Suprapubic skin (tissue), 4 donors: ENCODE measurements around the gene MPDU1.

Experiments
- EP300 ChIP-seq: sonication (generic); formaldehyde crosslinking; IDR thresholded peaks from one replicate; pipeline ENCODE4 v1.6.1; 2017; ENCODE audit warnings: antibody characterized with exemption
- POLR2A ChIP-seq, 2 donors: fragments of 450-650 bp; IDR thresholded peaks; one replicate each; pipeline ENCODE4 v1.6.1; 2017; ENCODE audit warnings: antibody characterized with exemption in 2 of 2, mild to moderate bottlenecking in 2 of 2, moderate library complexity in 2 of 2
- POLR2AphosphoS5 ChIP-seq, 3 donors: sonication (generic); formaldehyde crosslinking; IDR thresholded peaks; one replicate each; pipeline ENCODE4 v1.6.1; 2017; ENCODE audit warnings: antibody characterized with exemption in 3 of 3
- TF ChIP-seq, protein P1 (sequence below), 2 donors: fragments of 200-600 bp in 1 of 2; fragments of 450-650 bp in 1 of 2; sonication (generic) in 1 of 2; IDR thresholded peaks; one replicate each; pipeline ENCODE4 v1.5.1; 2016 to 2019; ENCODE audit warnings: antibody characterized with exemption in 2 of 2, mild to moderate bottlenecking in 1 of 2, moderate library complexity in 1 of 2

DNA sequence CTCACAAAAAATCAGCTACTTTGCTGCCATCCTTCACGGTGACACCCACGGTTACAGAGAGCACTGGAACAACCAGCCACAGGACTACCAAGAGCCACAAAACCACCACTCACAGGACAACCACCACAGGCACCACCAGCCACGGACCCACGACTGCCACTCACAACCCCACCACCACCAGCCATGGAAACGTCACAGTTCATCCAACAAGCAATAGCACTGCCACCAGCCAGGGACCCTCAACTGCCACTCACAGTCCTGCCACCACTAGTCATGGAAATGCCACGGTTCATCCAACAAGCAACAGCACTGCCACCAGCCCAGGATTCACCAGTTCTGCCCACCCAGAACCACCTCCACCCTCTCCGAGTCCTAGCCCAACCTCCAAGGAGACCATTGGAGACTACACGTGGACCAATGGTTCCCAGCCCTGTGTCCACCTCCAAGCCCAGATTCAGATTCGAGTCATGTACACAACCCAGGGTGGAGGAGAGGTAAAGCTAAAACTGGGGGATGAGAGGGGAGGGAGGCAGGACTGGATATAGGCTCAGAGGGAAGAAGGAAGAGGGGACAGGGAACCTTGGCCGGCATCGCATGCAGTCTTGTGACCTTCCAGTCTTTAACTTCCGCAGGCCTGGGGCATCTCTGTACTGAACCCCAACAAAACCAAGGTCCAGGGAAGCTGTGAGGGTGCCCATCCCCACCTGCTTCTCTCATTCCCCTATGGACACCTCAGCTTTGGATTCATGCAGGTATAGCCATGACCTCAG lies 3.6 kb upstream of the MPDU1 start:
- TF ChIP-seq, protein P1, sequence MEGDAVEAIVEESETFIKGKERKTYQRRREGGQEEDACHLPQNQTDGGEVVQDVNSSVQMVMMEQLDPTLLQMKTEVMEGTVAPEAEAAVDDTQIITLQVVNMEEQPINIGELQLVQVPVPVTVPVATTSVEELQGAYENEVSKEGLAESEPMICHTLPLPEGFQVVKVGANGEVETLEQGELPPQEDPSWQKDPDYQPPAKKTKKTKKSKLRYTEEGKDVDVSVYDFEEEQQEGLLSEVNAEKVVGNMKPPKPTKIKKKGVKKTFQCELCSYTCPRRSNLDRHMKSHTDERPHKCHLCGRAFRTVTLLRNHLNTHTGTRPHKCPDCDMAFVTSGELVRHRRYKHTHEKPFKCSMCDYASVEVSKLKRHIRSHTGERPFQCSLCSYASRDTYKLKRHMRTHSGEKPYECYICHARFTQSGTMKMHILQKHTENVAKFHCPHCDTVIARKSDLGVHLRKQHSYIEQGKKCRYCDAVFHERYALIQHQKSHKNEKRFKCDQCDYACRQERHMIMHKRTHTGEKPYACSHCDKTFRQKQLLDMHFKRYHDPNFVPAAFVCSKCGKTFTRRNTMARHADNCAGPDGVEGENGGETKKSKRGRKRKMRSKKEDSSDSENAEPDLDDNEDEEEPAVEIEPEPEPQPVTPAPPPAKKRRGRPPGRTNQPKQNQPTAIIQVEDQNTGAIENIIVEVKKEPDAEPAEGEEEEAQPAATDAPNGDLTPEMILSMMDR (IDR thresholded peaks at IDR 0.05): no peak
- peak in 1 of 2 donors; percentile 4 for TF ChIP-seq POLR2A (IDR thresholded peaks at IDR 0.05)
- no peak for TF ChIP-seq POLR2AphosphoS5 (IDR thresholded peaks at IDR 0.05)
- TF ChIP-seq EP300: no peak
